WERI-Rb-1 (cell line): ENCODE results near the gene BICRAL.

Experiments
- DNase-seq: peaks from one replicate; pipeline ENCODE4 v3.0.0-alpha.2; 2020
- H3K27ac ChIP-seq: fragments of 250-450 bp; sonication (Bioruptor Pico); 2 replicates; pipeline ENCODE4 v1.5.1; 2020; ENCODE audit warnings: mild to moderate bottlenecking, moderate library complexity
- H3K27me3 ChIP-seq: fragments of 250-450 bp; sonication (Bioruptor Pico); 2 replicates; pipeline ENCODE4 v1.5.1; 2021; ENCODE audit warnings: mild to moderate bottlenecking, low read depth, moderate library complexity; ENCODE audit not compliant: insufficient read depth, severe bottlenecking
- H3K36me3 ChIP-seq: fragments of 250-450 bp; sonication (Bioruptor Pico); 2 replicates; pipeline ENCODE4 v1.5.1; 2020; ENCODE audit warnings: mild to moderate bottlenecking, moderate library complexity
- H3K4me3 ChIP-seq: 2 replicates; pipeline ENCODE4 v1.5.1; 2011; ENCODE audit warnings: low read depth, mild to moderate bottlenecking, control low read depth, low read length
- H3K9me3 ChIP-seq: fragments of 250-450 bp; sonication (Bioruptor Pico); 2 replicates; pipeline ENCODE4 v1.5.1; 2021; ENCODE audit warnings: mild to moderate bottlenecking, moderate library complexity; ENCODE audit not compliant: severe bottlenecking
- CTCF ChIP-seq: IDR thresholded peaks from 2 replicates; pipeline ENCODE4 v1.5.1; 2011; ENCODE audit warnings: low read depth, mild to moderate bottlenecking, control low read depth, inconsistent platforms, low read length

The BICRAL gene

GRCh38 chr6:42744351-42744893 is 37.4 kb upstream of the BICRAL start:
- no peaks in the 10 kb centered on the region for H3K27me3 ChIP-seq
- TF ChIP-seq CTCF, result peak; percentile 28; the same call in 1 of the 2 replicates
- H3K9me3 ChIP-seq, result no peaks in the 10 kb centered on the region
- peak overlapping the region; percentile 92 for H3K27ac ChIP-seq
- peak overlapping the region; percentile 77 for H3K4me3 ChIP-seq
- peak; percentile 71 for DNase-seq
- H3K36me3 ChIP-seq, result peaks cover 16% of the 10 kb centered on the region

DNA sequence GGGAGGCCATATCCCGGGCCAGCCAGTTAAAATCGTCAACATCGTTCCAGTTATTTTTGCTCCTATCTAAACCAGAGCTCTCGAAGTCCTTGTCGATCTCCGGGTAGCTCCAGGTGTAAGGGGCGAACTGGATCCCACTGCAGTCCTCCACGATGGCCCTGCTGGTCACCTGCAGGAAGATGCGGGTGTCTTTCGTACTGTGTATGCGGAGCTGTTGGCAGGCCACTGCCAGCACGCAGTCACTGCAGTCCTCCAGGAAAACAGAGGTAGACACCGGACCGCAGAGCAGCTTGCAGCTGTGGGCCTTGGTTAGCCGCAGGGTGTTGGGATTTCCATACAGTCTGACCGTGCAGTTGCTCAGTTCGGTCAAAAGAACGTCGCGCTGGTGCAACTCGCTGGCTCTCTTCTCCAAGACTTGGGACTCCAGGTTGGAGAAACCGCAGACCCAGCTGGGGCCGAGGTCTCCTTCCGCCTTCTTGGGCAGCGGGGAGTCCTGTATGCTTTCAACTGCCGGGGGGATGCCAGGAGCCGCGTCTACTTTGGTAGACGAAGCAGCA is 36.7 kb upstream of the BICRAL start:
- peak overlapping the region; percentile 92 for H3K27ac ChIP-seq
- H3K9me3 ChIP-seq, result no peaks in the 10 kb centered on the region
- H3K36me3 ChIP-seq, result peaks cover 16% of the 10 kb centered on the region
- H3K27me3 ChIP-seq, result no peaks in the 10 kb centered on the region
- H3K4me3 ChIP-seq, result peak overlapping the region; percentile 77
- 0 out of 2 replicates have a peak, but pooled peaks have one; percentile 4 for TF ChIP-seq CTCF
- DNase-seq, result peak; percentile 59

DNA sequence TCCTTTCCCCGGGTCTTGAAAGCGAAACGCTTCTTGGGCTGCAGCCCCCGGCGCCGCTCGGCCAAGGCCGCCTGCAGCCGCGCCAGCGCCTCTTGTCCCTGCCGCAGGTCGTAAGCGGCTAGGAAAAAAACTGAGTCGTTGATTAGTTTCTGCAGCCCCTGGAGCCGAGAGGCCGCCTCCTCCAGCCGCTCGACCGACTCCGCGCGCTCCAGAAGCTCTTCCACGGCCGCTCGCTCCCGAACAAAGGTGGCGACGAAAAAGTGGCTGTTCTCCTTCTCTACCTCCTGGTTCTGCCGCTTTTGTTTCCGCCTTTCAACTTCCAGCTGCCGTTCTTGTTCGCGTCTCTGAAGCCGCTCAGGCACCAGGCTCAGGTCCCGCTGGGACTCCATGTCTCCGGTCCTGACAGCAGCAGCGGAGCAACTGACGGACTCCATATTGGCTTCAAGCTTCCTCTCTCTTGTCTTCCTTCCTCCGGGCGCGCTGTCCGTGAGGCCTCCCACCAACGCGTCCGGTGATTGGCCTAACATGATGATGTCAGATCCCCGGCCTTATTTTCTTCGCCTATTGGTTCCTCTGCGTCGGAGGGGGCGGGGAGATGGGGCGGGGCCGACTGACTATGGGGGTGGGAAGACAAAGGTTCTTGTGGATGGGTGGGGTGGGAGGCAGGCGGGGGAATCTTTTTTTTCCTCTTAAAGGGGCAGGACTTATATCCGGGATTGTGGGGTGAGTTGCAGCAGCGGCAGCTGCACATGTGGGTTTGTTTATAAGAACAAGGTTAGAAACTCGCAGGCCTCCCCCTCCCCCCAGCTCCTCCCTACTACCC is 36.0 kb upstream of the BICRAL start, which contains the start of gene TBCC:
TBCC (minus strand) TSS at position 464 of the 823 bp plus-strand sequence; CDS start at position 434, 30 bp downstream.
- peak within 1 kb of the TSS; percentile 95 for H3K4me3 ChIP-seq
- no peak for TF ChIP-seq CTCF
- peak within 1 kb of the TSS; percentile 92 for H3K27ac ChIP-seq
- no peaks in the 10 kb centered on the region for H3K27me3 ChIP-seq
- H3K9me3 ChIP-seq, result no peaks in the 10 kb centered on the region
- H3K36me3 ChIP-seq, result peaks cover 16% of the 10 kb centered on the region
- peak; percentile 99 for DNase-seq

DNA sequence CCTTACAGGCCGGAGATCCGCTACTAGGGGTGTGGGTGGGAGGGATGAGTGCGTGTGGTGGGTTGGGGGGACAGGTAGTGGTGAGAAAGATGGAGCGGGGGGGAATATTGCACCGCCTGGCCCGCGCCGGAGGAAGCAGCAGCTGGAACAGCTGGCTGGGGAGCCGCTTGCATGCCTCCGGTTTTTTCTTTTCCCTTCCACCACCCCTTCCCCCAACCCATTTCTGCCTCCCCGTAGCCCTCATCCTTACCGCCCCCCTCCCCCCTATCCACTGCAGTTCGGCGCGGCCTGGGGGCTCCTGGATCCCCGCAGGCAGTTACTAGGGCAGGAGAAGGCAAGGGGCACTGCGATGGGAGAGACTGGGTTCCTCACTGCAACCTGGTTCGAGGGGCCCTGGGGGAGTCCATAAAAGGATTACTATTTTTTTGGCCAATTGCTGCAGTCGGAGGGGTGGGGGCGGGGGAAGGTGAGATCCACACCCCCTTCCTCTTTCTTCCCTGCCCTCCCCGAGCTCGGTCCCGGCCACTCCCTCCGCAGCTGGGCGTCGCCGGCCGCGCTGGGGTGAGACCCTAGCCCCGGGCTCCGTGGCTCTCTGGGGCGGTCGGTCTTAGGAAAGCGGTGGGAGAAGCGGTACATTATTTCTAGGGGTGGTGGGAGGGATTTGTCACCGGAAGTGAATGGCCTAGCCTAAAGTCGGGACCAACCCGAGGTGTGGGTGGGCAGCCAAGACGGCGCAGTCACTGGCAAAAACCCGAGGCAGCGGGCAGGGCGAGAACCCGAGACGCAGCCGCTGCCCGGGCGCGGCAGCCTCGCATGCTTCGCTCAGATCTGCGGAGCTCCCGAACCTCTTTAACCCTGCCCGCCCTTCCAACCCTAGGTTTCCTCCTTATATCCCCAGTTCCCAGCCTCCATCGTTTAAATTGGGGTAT is 35.1 kb upstream of the BICRAL start:
- DNase-seq, result peak; percentile 94
- Histone ChIP-seq H3K27ac (peak overlapping the region; percentile 80), H3K36me3 (peaks cover 16% of the 10 kb centered on the region), H3K9me3 (no peaks in the 10 kb centered on the region), H3K4me3 (peak overlapping the region; percentile 95), H3K27me3 (no peaks in the 10 kb centered on the region)
- no peak for TF ChIP-seq CTCF

- no peak overlapping the region for H3K27ac ChIP-seq
- H3K27me3 ChIP-seq, result no peaks in the 10 kb centered on the region
- H3K36me3 ChIP-seq, result peaks cover 16% of the 10 kb centered on the region
- no peak overlapping the region for H3K4me3 ChIP-seq
- H3K9me3 ChIP-seq, result no peaks in the 10 kb centered on the region
- no peak for DNase-seq
- no peak for TF ChIP-seq CTCF
Measured at GRCh38 chr6:42748203-42748898, 33.5 kb upstream of the BICRAL start.
